ENCODE data around the gene ACAP2.

ACAP2 gene

DNA sequence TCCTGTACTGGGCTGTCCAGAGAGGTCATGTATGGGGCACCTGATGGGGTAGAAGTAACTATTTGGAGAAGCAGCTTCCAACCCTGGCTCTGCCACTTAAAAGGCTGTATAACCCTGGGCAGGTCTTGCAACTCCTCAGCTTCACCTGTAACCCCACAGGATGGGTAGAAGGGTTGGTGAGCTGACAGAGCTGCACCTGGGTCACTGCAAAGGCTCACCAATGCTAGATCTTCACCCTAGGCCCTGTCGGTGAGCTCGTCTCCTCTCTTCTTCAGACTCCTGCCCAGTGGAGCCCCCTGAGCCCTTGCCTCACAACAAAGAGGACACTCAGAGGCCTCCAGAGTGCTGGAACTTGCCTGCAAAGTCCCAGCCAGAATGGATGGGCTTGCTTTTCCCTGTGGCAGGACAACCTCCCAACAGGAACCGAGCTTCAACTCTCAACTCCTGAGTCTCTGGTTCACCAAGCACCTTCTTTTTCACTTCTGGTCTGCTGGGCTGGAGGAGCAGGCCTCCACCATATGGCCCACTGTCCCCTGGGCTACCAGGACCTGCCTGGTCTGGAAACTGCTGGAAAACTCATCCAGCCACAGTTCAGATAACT, 217.7 kb downstream of the ACAP2 start:
- TF ChIP-seq GATA2 (IDR thresholded peaks at IDR 0.05; ENCODE audit: low read depth, low read length) (no peak), GATA3 (IDR thresholded peaks at IDR 0.05; ENCODE audit: low read depth, low read length) (no peak)

Data from SH-SY5Y (cell line).